Pancreas (tissue), 10 donors: ENCODE results near the gene MRPL4. TPM values are rescaled to one million over a fixed set of nuclear protein-coding genes. Genes with fewer than 3 reads are reported as not detected.

Experiments
- ATAC-seq, 4 donors: fragments of 200-7000 bp; cut with Tn5 transposase; one replicate each; pipeline versions ENCODE4 v1.8.0 to v1.9.1; 2020; ENCODE audit warnings: mild to moderate bottlenecking in 4 of 4, moderate library complexity in 4 of 4
- DNase-seq, 6 donors: peaks; one replicate each; pipeline ENCODE4 v3.0.0-alpha.2; 2020
- FAIRE-seq: peaks from 2 replicates; lab custom pipeline; 2012; peaks lifted over from hg19 to GRCh38; lab: Jason Lieb, UNC
- H3K27ac ChIP-seq, 4 donors: fragments of 200-600 bp; sonication (generic); 1 replicate in 3 of 4; 2 replicates in 1 of 4; pipeline versions ENCODE4 v1.5.0 to v1.8.0; 2020
- H3K27me3 ChIP-seq, 4 donors: fragments of 200-600 bp; one replicate each; pipeline ENCODE4 v1.8.0; 2021
- H3K36me3 ChIP-seq, 3 donors: fragments of 200-600 bp; sonication (generic) in 1 of 3; one replicate each; pipeline versions ENCODE4 v1.5.0 to v1.8.0; 2020 to 2021
- H3K4me1 ChIP-seq, 3 donors: fragments of 200-600 bp; one replicate each; pipeline ENCODE4 v1.8.0; 2021
- H3K4me3 ChIP-seq, 4 donors: fragments of 200-600 bp; sonication (generic) in 2 of 4; one replicate each; pipeline versions ENCODE4 v1.5.0 to v1.8.0; 2020 to 2021
- H3K9me3 ChIP-seq, 4 donors: fragments of 200-600 bp; one replicate each; pipeline ENCODE4 v1.8.0; 2021
- WGBS, 2 donors: extraction: QIAGEN DNeasy Blood & Tissue Kit; methylation state at CpG; one replicate each; pipeline ENCODE4 v1.1.7; 2013; 5-methylcytosine and 5-hydroxymethylcytosine counted together
- intact Hi-C, 3 donors: fragments of 100-400 bp; cut with DNase I; formaldehyde crosslinking; loops; one replicate each; pipeline versions ENCODE4 v1.11.1 to v1.14.2; 2022
- polyA plus RNA-seq, 2 donors: library from polyadenylated mRNA; stranded (reverse); fragments of 200-250 nt; gene quantifications; one replicate each; pipeline ENCODE4 v1.2.3, GENCODE V29; 2013
- total RNA-seq, 6 donors: library from RNA; stranded (reverse); fragmentation: NEBNext Ultra II Directional in 4 of 6; extraction: Animal tissue kit (Norgen Biotek cat#: 25700) in 4 of 6; gene quantifications; one replicate each; pipeline versions ENCODE4 v1.2.1 to v1.2.4, GENCODE V29; 2021 to 2023
- TF ChIP-seq, protein P1 (sequence below), 4 donors: fragments of 200-600 bp; sonication (generic) in 3 of 4; IDR thresholded peaks; one replicate each; pipeline versions ENCODE4 v1.5.0 to v1.8.0; 2021; ENCODE audit warnings: antibody characterized with exemption in 4 of 4
- donor health status: healthy with polysubstance abuse.
- donor health status: DM: no; HTN: no; CAD: no; lungs with moderate emphysema.
- donor health status: DM: no; HTN: no; CAD: no.
- donor health status: control.
- donor health status: control.
- donor health status: Bipolar disorder and iron deficiency.
- donor health status: DM: yes; HTN: yes; CAD: no.
- donor health status: DM: no; HTN: no; CAD: no.
- donor health status: DM: no; HTN: no; CAD: no.
- donor health status: DM: yes; HTN: yes; CAD: no.

Gene MRPL4
- total RNA-seq, result 10 to 100 TPM in 4 of 6 donors, 1 to 10 TPM in 2; 9.9 to 17.6 (median 14.9) TPM
- polyA plus RNA-seq, result 10 to 100 TPM; 23.5 to 34.4 TPM

DNA sequence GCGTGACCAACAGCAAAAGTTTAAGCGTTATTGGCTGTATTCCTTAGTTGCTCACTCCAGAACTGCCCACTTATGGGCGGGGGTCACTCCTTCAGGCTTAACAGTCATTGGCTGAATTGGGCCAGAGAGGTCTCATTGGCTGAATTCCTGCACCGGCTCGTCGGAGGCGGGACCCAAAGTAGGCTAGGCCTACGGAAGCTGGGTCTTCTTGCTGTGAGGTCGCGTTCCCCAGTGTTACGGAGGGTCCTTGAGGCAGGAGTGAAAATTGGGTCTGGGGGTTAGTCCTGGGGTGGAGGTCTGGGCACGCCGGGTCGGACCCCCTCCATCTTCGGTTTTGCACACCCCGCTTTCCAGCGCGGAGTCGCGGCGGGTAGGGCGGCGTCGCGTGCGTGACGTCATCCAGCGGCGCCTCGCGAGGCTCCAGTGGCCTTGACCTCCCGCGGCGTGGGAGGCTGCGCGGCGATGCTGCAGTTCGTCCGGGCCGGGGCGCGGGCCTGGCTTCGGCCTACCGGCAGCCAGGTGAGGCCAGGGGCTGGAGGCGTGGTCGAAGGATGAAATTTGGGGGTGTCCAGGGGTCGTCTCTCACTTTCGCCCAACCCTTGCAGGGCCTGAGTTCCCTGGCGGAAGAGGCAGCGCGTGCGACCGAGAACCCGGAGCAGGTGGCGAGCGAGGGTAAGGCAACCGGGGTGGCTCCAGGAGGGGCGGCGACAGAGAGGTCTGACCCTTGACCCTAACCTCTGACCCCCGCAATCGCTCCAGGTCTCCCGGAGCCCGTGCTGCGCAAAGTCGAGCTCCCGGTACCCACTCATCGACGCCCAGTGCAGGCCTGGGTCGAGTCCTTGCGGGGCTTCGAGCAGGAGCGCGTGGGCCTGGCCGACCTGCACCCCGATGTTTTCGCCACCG lies at the start of gene MRPL4:
TSS of gene MRPL4 (plus strand) at position 423 of the 903 bp plus-strand sequence. CDS start at position 463, 40 bp downstream.
- FAIRE-seq, result peak; percentile 98
- Histone ChIP-seq H3K9me3 (no peaks in the 10 kb centered on the region), H3K27me3 (no peaks in the 10 kb centered on the region), H3K4me1 (peaks cover 0 to 4% (median 3%) of the 10 kb centered on the region in 3 donors), H3K27ac (peak within 1 kb of the TSS; percentile 34 to 68 (median 55)), H3K36me3 (peaks cover 0 to 5% (median 0%) of the 10 kb centered on the region in 3 donors), H3K4me3 (peak within 1 kb of the TSS; percentile 52 to 99 (median 72))
- intact Hi-C loops, result no loop called here
- peak; percentile 90 to 97 (median 96) for DNase-seq
- ATAC-seq, result peak; percentile 94 to 96 (median 94)
- 1 to 2% methylated on average over 72 to 77 of the region's 77 CpGs for WGBS, 2 donors
- TF ChIP-seq, protein P1, sequence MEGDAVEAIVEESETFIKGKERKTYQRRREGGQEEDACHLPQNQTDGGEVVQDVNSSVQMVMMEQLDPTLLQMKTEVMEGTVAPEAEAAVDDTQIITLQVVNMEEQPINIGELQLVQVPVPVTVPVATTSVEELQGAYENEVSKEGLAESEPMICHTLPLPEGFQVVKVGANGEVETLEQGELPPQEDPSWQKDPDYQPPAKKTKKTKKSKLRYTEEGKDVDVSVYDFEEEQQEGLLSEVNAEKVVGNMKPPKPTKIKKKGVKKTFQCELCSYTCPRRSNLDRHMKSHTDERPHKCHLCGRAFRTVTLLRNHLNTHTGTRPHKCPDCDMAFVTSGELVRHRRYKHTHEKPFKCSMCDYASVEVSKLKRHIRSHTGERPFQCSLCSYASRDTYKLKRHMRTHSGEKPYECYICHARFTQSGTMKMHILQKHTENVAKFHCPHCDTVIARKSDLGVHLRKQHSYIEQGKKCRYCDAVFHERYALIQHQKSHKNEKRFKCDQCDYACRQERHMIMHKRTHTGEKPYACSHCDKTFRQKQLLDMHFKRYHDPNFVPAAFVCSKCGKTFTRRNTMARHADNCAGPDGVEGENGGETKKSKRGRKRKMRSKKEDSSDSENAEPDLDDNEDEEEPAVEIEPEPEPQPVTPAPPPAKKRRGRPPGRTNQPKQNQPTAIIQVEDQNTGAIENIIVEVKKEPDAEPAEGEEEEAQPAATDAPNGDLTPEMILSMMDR (IDR thresholded peaks at IDR 0.05), result no peak

DNA sequence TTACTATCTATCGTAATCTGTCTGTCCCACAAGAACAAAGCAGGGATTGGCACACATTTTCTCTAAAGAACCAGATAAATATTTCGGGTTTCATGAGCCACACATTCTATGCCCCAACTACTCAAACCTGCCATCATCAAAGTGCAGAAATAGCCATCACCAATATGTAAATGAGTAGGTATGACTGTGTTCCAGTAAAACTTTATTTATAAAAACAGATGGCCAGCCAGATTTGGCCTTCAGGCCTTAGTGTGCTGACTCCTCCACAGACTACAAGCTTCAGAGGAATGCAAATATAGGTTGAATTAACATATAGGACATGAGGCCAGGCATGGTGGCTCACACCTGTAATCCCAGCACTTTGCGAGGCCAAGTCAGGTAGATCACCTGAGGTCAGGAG lies 48.3 kb upstream of the MRPL4 start:
- ATAC-seq, result no peak
- FAIRE-seq, result no peak
- H3K9me3 ChIP-seq, result no peaks in the 10 kb centered on the region

GRCh38 chr19:10205636-10206035 lies 46.4 kb upstream of the MRPL4 start:
- ATAC-seq (no peak), DNase-seq (no peak), FAIRE-seq (no peak)
- TF ChIP-seq, protein P1 (IDR thresholded peaks at IDR 0.05), result no peak
- Histone ChIP-seq H3K4me1 (no peaks in the 10 kb centered on the region), H3K27me3 (no peaks in the 10 kb centered on the region), H3K4me3 (no peak overlapping the region), H3K36me3 (no peaks in the 10 kb centered on the region), H3K27ac (no peak overlapping the region), H3K9me3 (no peaks in the 10 kb centered on the region)
- intact Hi-C loops, result no loop called here
- 84 to 91% methylated on average over 4 of the region's 4 CpGs for WGBS, 2 donors

More for the DNA sequence above, 48.3 kb upstream of the MRPL4 start:
- no peak overlapping the region for H3K4me3 ChIP-seq
- no peaks in the 10 kb centered on the region for H3K27me3 ChIP-seq
- H3K27ac ChIP-seq, result no peak overlapping the region
- no peaks in the 10 kb centered on the region for H3K36me3 ChIP-seq
- H3K4me1 ChIP-seq, result no peaks in the 10 kb centered on the region
- no peak for DNase-seq
- intact Hi-C loops, result no loop called here
- WGBS, 2 donors, result 80 to 91% methylated on average over 3 of the region's 3 CpGs
- TF ChIP-seq, protein P1 (IDR thresholded peaks at IDR 0.05), result no peak

DNA sequence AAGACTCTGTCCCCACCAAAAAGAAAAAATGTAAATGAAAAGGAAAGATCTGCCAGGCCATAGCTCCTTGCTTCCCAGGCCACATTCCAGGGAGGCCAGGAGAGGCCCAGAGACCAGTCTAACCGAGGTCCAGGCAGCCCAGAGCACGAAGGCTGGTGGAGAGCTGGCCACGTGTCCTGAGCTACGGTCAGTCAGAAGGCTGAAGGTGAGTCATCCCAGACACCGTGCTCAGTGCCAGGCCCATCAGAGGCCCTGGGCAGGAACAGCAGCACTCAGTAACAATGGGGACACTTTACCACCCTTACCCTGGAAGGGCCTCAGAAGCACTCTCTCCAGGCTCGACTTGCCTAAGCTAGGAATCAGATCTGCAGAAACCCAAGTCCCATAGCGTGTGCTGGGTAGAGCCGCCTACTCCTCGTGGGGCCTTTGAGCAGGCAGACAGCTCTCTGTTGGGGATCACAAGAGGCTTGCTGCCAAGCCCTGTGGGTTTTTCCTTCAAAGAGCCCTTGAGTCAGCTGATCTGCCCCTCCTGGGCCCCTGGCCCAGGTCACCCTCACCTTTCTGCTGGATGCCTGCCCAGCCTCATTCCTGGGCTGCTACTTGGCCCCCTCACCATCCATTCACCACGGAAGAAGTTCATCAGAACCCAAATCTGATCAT lies 45.7 kb upstream of the MRPL4 start:
- DNase-seq (no peak), ATAC-seq (no peak), FAIRE-seq (no peak)
- H3K27me3 ChIP-seq, result no peaks in the 10 kb centered on the region
- intact Hi-C loops, result no loop called here
- H3K4me1 ChIP-seq, result no peaks in the 10 kb centered on the region
- no peaks in the 10 kb centered on the region for H3K9me3 ChIP-seq
- WGBS, 2 donors, result 76 to 85% methylated on average over 10 of the region's 10 CpGs
- no peak overlapping the region for H3K4me3 ChIP-seq
- no peak overlapping the region for H3K27ac ChIP-seq
- TF ChIP-seq, protein P1 (IDR thresholded peaks at IDR 0.05), result no peak
- H3K36me3 ChIP-seq, result no peaks in the 10 kb centered on the region
